HG02885 (cell line): ENCODE data around the gene B3GAT1.
"Not testable (repeated sequence)": the region's sequence is repeated elsewhere in the genome, so short reads cannot be mapped to it uniquely, and the experiment has no call there.

Experiments used
- ATAC-seq: cut with Tn5 transposase; IDR thresholded peaks from one replicate; pipeline ENCODE4 v1.9.1; 2021; ENCODE audit warnings: mild to moderate bottlenecking; ENCODE audit not compliant: unreplicated experiment, poor library complexity

Gene B3GAT1, protein sequence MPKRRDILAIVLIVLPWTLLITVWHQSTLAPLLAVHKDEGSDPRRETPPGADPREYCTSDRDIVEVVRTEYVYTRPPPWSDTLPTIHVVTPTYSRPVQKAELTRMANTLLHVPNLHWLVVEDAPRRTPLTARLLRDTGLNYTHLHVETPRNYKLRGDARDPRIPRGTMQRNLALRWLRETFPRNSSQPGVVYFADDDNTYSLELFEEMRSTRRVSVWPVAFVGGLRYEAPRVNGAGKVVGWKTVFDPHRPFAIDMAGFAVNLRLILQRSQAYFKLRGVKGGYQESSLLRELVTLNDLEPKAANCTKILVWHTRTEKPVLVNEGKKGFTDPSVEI

GRCh38 chr11:134412203-134413042 is at the start of gene B3GAT1:
B3GAT1 (minus strand) TSS chr11:134412242; CDS start chr11:134387659, 24,583 bp downstream.
- ATAC-seq, result no peak

GRCh38 chr11:134461621-134462020 is 49.6 kb upstream of the B3GAT1 start:
- ATAC-seq, result no peak

DNA sequence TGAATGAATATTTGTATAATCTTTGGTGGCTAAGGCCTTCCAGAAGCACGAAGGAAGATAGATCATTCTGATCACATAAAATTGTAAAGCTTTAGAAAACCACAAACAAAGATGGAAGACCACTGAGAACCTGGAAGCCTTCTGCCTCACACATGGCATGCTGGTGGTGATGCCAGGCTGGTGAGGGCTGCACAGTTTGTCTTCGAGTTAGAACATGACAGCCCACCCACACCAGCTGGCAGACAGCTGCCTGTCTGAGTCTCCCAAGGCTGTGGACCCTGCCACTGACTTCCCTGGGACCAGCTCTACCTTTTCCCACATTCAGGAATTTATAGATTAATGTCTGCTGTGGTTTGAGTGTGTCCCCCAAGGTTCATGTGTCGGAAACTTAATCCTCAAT is 48.8 kb upstream of the B3GAT1 start:
- no peak for ATAC-seq

DNA sequence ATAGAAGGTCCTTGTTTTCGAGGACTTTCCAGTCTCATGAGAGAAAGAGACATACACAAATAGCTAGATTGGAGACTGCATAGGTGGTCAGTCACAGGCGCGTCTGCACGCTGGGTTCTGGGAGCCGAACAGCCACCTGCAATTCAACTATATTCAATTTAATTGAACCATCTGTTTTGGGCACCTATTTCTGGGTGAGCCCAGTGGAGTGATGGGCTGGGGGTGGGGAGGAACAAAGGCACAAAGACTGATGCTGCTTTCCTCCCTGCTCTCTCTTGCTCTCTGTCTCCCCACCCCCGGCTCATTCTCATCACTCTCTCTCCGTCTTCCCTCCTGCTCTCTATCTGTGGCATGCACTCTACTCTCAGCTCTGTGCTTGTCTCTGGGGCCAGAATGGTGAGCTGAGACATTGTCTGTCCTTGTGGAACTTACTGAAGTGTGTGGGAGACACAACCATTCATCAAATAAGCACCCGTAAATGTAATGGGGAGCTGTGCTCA is 48.1 kb upstream of the B3GAT1 start:
- ATAC-seq, result no peak

DNA sequence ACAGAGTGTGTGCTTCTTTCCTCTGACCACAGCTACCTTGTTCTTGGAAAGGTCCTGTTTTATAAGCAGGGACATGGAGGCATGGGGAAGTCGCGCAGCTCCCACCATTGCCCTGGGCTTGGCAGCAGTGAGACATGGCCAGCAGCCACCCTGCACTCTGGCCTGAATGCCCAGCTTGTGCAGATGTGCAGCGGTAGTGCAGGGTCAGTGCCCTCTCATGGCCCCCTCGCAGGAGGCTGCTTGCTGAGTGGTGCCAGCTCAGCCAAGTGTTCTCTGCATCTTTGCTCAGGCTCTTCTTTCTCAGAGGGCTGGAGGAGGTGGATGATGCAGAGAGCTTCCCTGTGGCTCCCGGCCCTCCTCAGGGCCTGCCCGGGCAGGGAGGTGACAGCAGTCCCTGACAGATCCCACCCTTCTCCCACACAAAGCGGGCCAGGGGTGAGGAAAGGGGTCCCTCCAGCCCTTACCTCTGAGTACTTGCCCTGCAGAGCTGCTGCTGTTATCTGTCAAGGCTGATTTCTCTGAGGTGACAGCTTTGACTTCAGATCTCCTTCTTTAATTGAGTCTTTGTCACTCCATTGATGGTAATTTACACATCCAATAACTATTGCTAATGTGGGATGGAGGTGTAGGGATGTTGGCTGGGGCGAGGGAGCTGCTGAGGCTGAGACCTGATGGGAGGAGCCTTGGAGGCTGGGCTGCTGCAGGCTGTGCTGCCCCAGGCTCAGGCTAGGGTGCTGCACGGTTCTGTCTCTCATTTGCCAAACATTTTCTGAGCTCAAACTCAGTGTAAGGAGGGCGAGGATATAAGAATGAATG is 47.4 kb upstream of the B3GAT1 start:
- ATAC-seq, result no peak

- ATAC-seq, result not testable (repeated sequence)
Observed at GRCh38 chr11:134457411-134458007, 45.5 kb upstream of the B3GAT1 start.

DNA sequence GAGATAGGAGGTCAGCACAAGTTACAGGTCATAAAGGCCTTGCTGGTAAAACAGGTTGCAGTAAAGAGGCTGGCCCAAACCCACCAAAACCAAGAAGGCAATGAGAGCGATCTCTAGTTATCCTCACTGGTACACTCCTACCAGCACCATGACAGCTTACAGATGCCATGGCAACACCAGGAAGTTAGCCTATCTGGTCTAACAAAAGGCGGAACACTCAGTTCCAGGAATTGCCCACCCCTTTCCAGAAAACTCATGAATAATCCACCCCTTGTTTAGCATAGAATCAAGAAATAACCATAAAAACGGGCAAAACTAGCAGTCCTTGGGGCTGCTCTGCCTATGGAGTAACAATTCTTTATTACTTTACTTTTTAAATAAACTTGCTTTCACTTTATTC is 43.5 kb upstream of the B3GAT1 start:
- no peak for ATAC-seq

- no peak for ATAC-seq
Observed at GRCh38 chr11:134454146-134454690, 42.2 kb upstream of the B3GAT1 start.

GRCh38 chr11:134453441-134453840 is 41.4 kb upstream of the B3GAT1 start:
- ATAC-seq, result no peak

DNA sequence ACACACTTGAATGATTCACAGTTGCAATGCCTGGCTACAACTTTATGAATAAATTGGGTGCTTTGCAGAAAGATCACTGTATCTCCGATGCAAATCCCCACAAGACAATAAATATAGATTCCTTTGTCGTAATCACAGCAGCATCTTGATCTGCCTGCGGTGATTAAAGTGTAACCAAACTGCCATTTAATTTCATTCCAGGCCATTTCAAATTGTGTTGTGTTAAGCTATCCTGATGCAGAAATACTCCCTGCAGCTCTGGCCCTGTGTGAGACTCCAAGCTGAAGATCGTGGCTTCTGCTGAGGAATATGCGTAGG is 40.8 kb upstream of the B3GAT1 start:
- ATAC-seq, result no peak

DNA sequence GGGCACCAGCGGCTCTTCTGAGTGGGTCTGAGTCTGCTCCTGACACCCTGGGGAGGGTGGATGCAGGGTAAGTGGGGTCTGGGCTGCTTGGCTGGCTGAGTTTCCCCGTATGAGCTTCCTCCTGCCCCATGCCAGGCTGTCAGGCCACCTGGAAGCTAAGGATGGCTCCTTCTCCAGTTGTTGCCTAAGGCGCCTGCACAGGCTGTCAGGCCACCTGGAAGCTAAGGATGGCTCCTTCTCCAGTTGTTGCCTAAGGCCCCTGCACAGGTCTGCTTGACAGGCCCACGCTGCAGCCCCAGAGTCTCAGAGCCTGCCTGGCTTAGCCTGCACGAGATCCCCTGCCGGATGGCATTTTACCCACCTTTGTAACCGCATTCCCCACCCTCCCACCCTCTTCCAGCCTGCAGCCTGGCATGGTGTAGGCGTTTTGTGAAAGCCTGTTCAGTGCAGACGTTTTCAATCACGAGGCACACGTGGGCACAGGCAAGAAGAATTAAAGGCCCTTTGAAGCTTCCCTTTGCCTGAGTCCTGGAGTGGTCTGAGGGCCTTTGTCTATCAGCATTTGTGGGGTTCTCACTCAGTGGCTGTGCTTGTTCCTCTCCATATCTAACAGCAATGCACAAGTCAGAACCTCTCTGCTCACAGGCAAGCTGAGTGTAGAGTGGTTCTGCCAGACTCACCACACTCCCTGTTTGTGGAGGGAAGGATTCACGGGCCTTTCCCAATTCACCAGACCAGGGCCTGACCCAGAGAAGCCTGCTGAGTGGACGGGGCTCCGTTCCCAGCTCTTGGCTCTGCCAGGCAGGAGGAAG is 40.2 kb upstream of the B3GAT1 start:
- no peak for ATAC-seq

DNA sequence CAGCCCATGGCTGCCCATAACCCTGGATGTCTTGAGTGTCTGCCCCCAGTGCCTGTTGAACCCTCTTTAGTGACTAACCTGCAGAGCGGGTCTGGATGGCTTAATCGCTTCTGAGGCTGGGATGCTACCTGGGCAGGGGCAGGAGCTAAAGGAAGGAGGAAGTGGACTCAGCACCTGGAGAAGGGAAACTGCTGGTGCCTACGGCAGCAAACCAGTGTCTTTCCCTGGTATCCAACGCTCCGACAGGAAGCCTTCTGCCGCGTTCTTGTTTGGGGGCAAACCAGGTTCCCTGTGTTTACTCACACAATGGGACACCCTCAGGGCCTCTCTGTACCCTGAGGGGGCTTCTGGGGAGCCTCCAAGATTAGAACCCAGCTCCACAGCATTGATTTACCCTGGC is 38.1 kb upstream of the B3GAT1 start:
- no peak for ATAC-seq

GRCh38 chr11:134449713-134450112 is 37.7 kb upstream of the B3GAT1 start:
- ATAC-seq, result no peak

- ATAC-seq, result no peak
Observed at GRCh38 chr11:134449051-134449450, 37.0 kb upstream of the B3GAT1 start.

GRCh38 chr11:134447696-134448095 is 35.7 kb upstream of the B3GAT1 start:
- ATAC-seq, result no peak

GRCh38 chr11:134445601-134446325 is 33.7 kb upstream of the B3GAT1 start:
- no peak for ATAC-seq

GRCh38 chr11:134444160-134445108 is 32.4 kb upstream of the B3GAT1 start:
- ATAC-seq, result not testable (repeated sequence)
